Stimulated activated naive CD8-positive, alpha-beta T cell treated with anti-CD3 and anti-CD28 coated beads, Interleukin-15, amount 100 ng/mL, for 72 hours (primary cell): Measurements from ENCODE around the gene RAB8A.
A peak's percentile ranks its signal among the peaks of the same experiment; 100 is the strongest.

Experiments
- ATAC-seq: fragments of 150-1000 bp; cut with Tn5 transposase; 2 replicates; pipeline ENCODE4 v1.10.0; 2021; ENCODE audit warnings: mild to moderate bottlenecking, moderate library complexity
- DNase-seq, 2 donors: peaks; one replicate each; pipeline ENCODE4 v3.0.0; 2021 to 2022
- H3K27ac Mint-ChIP-seq, 2 donors: one replicate each; pipeline ENCODE4 v1.8.0; 2022; ENCODE audit warnings: mild to moderate bottlenecking in 2 of 2, mixed read lengths in 2 of 2, moderate library complexity in 2 of 2
- H3K27me3 Mint-ChIP-seq: one replicate; pipeline ENCODE4 v1.8.0; 2022; ENCODE audit warnings: mixed read lengths
- H3K4me1 Mint-ChIP-seq: one replicate; pipeline ENCODE4 v1.8.0; 2022; ENCODE audit warnings: mild to moderate bottlenecking, mixed read lengths
- H3K4me3 Mint-ChIP-seq, 2 donors: one replicate each; pipeline ENCODE4 v1.8.0; 2022; ENCODE audit warnings: mild to moderate bottlenecking in 2 of 2, mixed read lengths in 2 of 2, moderate library complexity in 1 of 2
- H3K9me3 Mint-ChIP-seq, 2 donors: one replicate each; pipeline ENCODE4 v1.8.0; 2022; ENCODE audit warnings: mixed read lengths in 2 of 2

Gene RAB8A

GRCh38 chr19:16141043-16141442 is 29.4 kb downstream of the RAB8A start:
- no peak overlapping the region for H3K4me3 Mint-ChIP-seq
- H3K9me3 Mint-ChIP-seq, result no peaks in the 10 kb centered on the region
- no peak for DNase-seq
- H3K27ac Mint-ChIP-seq, result peak overlapping the region in 1 of 2 donors; percentile 81
- peaks cover 54% of the 10 kb centered on the region for H3K4me1 Mint-ChIP-seq
- no peaks in the 10 kb centered on the region for H3K27me3 Mint-ChIP-seq
- ATAC-seq, result no peak

- DNase-seq, result no peak
- Mint-ChIP-seq H3K4me1 (peaks cover 57% of the 10 kb centered on the region), H3K27me3 (no peaks in the 10 kb centered on the region), H3K4me3 (no peak overlapping the region), H3K9me3 (no peaks in the 10 kb centered on the region), H3K27ac (no peak overlapping the region)
- no peak for ATAC-seq
These were observed 30.4 kb downstream of the RAB8A start for GRCh38 chr19:16142032-16142580.

DNA sequence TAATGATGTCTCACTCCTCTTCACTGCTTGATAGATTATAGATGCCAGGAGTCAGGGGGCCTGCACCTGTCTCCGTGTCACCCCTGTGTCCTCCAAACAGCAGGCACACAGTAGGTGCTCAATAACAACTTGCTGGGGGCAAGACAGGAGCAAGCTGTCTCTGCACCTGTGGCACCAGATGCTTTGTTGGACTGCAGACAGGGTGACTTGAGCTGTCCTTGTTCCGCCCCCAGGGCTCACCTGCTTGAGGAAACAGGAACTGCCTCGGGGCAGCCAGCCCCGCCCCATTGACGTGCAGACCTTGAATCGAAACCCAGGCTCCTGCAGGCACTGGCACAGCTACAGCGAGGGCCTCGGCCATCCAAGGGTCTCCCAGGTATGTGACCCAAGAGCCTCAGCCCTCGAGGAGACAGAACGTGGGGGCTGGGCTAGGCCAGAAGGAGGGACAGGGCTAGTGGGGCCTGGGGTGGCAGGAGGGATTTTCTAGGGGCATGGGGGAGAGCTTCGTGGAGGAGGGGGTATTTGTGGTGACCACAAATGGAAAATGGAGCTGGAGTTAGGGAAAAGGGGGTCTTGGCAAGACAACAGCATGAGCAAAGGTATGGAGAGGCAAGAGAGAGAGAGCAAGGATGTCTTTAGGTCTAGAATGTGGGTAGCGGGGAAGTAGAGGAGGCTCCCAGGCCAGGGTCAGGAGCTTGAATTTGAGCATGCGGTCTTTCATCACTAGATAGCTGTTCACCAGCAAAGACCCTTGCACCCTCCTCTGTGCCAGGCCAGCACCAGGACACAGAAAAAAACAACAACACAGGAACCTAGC is 31.9 kb downstream of the RAB8A start, which contains the start of gene HSH2D:
TSS of gene HSH2D (plus strand) at position 287 of the 817 bp plus-strand sequence. CDS start 5,066 bp downstream, outside the sequence.
- peak; percentile 99 for ATAC-seq
- DNase-seq, result peak; percentile 64 to 83
- H3K27ac Mint-ChIP-seq, result peak within 1 kb of the TSS; percentile 98
- H3K9me3 Mint-ChIP-seq, result no peaks in the 10 kb centered on the region
- peaks cover 57% of the 10 kb centered on the region for H3K4me1 Mint-ChIP-seq
- peak within 1 kb of the TSS; percentile 96 to 99 for H3K4me3 Mint-ChIP-seq
- H3K27me3 Mint-ChIP-seq, result no peaks in the 10 kb centered on the region

- Mint-ChIP-seq H3K27ac (peak overlapping the region; percentile 98), H3K4me3 (peak overlapping the region; percentile 96 to 99), H3K9me3 (no peaks in the 10 kb centered on the region), H3K4me1 (peaks cover 62% of the 10 kb centered on the region), H3K27me3 (no peaks in the 10 kb centered on the region)
- no peak for DNase-seq
- ATAC-seq, result peak; percentile 35
These were observed 32.5 kb downstream of the RAB8A start for GRCh38 chr19:16144216-16144581.

GRCh38 chr19:16146112-16146511 is 34.4 kb downstream of the RAB8A start:
- H3K4me1 Mint-ChIP-seq, result peaks cover 58% of the 10 kb centered on the region
- H3K9me3 Mint-ChIP-seq, result no peaks in the 10 kb centered on the region
- no peak overlapping the region for H3K27ac Mint-ChIP-seq
- ATAC-seq (no peak), DNase-seq (no peak)
- no peaks in the 10 kb centered on the region for H3K27me3 Mint-ChIP-seq
- H3K4me3 Mint-ChIP-seq, result peak overlapping the region; percentile 49 to 62

GRCh38 chr19:16148443-16149229 is 36.9 kb downstream of the RAB8A start:
- H3K4me1 Mint-ChIP-seq, result peaks cover 37% of the 10 kb centered on the region
- no peak overlapping the region for H3K4me3 Mint-ChIP-seq
- H3K27me3 Mint-ChIP-seq, result no peaks in the 10 kb centered on the region
- ATAC-seq (no peak), DNase-seq (no peak)
- no peaks in the 10 kb centered on the region for H3K9me3 Mint-ChIP-seq
- H3K27ac Mint-ChIP-seq, result no peak overlapping the region

GRCh38 chr19:16153582-16154336 is 42.1 kb downstream of the RAB8A start:
- DNase-seq (no peak), ATAC-seq (no peak)
- peak overlapping the region in 1 of 2 donors; percentile 19 for H3K27ac Mint-ChIP-seq
- no peak overlapping the region for H3K4me3 Mint-ChIP-seq
- no peaks in the 10 kb centered on the region for H3K27me3 Mint-ChIP-seq
- H3K4me1 Mint-ChIP-seq, result peaks cover 32% of the 10 kb centered on the region
- H3K9me3 Mint-ChIP-seq, result no peaks in the 10 kb centered on the region

- no peak overlapping the region for H3K4me3 Mint-ChIP-seq
- DNase-seq, result no peak
- no peak for ATAC-seq
- peaks cover 24% of the 10 kb centered on the region for H3K4me1 Mint-ChIP-seq
- no peaks in the 10 kb centered on the region for H3K9me3 Mint-ChIP-seq
- no peaks in the 10 kb centered on the region for H3K27me3 Mint-ChIP-seq
- H3K27ac Mint-ChIP-seq, result no peak overlapping the region
These were observed 42.9 kb downstream of the RAB8A start for GRCh38 chr19:16154557-16154956.

- H3K9me3 Mint-ChIP-seq, result no peaks in the 10 kb centered on the region
- peaks cover 23% of the 10 kb centered on the region for H3K4me1 Mint-ChIP-seq
- no peaks in the 10 kb centered on the region for H3K27me3 Mint-ChIP-seq
- H3K4me3 Mint-ChIP-seq, result no peak overlapping the region
- no peak for DNase-seq
- peak overlapping the region in 1 of 2 donors; percentile 10 for H3K27ac Mint-ChIP-seq
- ATAC-seq, result no peak
These were observed 43.4 kb downstream of the RAB8A start for GRCh38 chr19:16155128-16155527.

GRCh38 chr19:16156904-16157303 is 45.2 kb downstream of the RAB8A start:
- H3K4me1 Mint-ChIP-seq, result peaks cover 40% of the 10 kb centered on the region
- no peaks in the 10 kb centered on the region for H3K9me3 Mint-ChIP-seq
- H3K27ac Mint-ChIP-seq, result no peak overlapping the region
- H3K4me3 Mint-ChIP-seq, result no peak overlapping the region
- no peaks in the 10 kb centered on the region for H3K27me3 Mint-ChIP-seq
- DNase-seq (no peak), ATAC-seq (no peak)

GRCh38 chr19:16157601-16158000 is 45.9 kb downstream of the RAB8A start:
- H3K4me3 Mint-ChIP-seq, result no peak overlapping the region

DNA sequence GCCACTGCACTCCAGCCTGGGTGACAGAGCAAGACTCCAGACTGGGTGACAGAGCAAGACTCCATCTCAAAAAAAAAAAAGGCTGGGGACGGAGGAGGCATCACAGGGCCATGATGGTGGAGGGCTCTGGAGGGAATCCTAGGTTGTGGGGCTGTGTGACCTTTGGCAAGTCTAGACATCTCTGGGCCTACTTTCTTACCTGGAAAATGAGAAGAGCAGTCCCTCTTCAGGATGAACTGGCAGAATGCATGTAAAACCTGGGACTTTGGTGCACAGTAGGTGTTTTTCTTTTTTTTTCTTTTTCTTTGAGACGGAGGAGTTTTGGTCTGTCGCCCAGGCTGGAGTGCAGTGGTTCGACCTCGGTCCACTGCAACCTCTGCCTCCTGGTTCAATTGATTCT is 48.0 kb downstream of the RAB8A start:
- Mint-ChIP-seq H3K4me3 (no peak overlapping the region), H3K4me1 (peaks cover 41% of the 10 kb centered on the region), H3K27ac (peak overlapping the region in 1 of 2 donors; percentile 82), H3K27me3 (no peaks in the 10 kb centered on the region), H3K9me3 (no peaks in the 10 kb centered on the region)
- DNase-seq (no peak), ATAC-seq (no peak)

More at GRCh38 chr19:16157601-16158000, 45.9 kb downstream of the RAB8A start:
- no peak overlapping the region for H3K27ac Mint-ChIP-seq
- ATAC-seq, result no peak
- H3K27me3 Mint-ChIP-seq, result no peaks in the 10 kb centered on the region
- DNase-seq, result no peak
- peaks cover 41% of the 10 kb centered on the region for H3K4me1 Mint-ChIP-seq
- H3K9me3 Mint-ChIP-seq, result no peaks in the 10 kb centered on the region

DNA sequence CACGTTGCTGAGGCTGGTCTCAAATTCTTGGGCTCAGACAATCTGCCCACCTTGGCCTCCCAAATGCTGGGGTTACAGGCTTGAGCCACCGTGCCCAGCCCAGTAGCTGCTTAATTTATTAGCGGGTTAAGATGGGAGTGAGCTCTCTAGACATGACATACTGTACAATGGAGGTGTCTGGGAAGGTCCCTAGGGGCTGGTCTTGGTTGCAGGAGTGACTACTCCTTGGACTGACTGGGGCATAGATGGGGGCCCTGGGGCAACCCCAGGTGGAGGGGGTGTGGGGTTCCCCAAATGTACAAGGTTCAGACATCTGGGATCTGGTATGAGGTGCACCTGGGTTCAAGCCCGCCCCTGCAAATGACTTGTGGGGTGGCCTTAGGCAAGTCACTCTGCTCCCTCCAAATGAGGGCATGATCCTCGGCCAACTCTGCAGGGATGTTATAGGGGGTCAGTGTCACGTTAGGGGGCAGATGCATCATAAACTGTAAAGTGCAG is 48.8 kb downstream of the RAB8A start:
- H3K4me1 Mint-ChIP-seq, result peaks cover 34% of the 10 kb centered on the region
- peak; percentile 67 for ATAC-seq
- no peaks in the 10 kb centered on the region for H3K9me3 Mint-ChIP-seq

DNA sequence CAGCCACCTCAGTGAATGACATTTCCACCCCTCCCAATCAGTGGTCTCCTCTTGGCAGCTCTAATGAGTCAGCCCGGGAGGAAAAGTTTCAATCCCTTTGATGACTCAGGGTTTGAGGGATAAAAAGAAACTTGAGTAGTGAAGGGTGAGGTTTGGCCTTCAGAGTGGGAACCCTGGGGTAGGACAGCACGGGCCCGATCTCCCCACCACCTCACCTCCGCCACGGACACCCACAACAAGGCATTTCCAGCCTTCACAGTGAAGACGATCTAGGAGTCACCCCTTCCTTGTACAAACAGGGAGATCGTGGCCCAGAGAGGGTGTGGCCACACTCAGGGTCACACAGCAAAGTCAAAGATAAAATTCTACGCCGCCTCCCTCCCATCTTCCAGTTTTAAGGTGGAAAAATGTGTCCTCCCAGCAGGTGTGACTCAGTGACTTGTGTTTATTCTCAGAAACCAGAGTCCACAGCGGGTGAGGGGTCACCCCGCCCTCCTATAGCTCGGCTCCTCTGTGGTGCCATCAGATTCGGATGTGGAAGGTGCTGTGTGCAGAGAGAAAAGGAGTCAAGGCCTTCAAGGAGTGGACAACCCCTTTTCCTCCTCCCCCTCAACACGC is 49.4 kb downstream of the RAB8A start:
- Mint-ChIP-seq H3K9me3 (no peaks in the 10 kb centered on the region), H3K4me3 (peak overlapping the region; percentile 51 to 56), H3K4me1 (peaks cover 29% of the 10 kb centered on the region), H3K27me3 (no peaks in the 10 kb centered on the region), H3K27ac (peak overlapping the region; percentile 30 to 75)
- ATAC-seq, result peak; percentile 87
- peak; percentile 52 to 68 for DNase-seq

More for the DNA sequence above, 48.8 kb downstream of the RAB8A start:
- no peak for DNase-seq
- Mint-ChIP-seq H3K27ac (peak overlapping the region in 1 of 2 donors; percentile 75), H3K27me3 (no peaks in the 10 kb centered on the region), H3K4me3 (peak overlapping the region; percentile 51 to 56)
